ENCODE measurements around the gene SEC23A. TPM values are rescaled to one million over a fixed set of nuclear protein-coding genes. Genes with fewer than 3 reads are reported as not detected.

SEC23A gene
- total and polyA plus RNA-seq, 2 of the 13 experiments (the other 11 are each of a cell fraction or from before 2014, with no cell fraction given), result 403 to 887 TPM

DNA sequence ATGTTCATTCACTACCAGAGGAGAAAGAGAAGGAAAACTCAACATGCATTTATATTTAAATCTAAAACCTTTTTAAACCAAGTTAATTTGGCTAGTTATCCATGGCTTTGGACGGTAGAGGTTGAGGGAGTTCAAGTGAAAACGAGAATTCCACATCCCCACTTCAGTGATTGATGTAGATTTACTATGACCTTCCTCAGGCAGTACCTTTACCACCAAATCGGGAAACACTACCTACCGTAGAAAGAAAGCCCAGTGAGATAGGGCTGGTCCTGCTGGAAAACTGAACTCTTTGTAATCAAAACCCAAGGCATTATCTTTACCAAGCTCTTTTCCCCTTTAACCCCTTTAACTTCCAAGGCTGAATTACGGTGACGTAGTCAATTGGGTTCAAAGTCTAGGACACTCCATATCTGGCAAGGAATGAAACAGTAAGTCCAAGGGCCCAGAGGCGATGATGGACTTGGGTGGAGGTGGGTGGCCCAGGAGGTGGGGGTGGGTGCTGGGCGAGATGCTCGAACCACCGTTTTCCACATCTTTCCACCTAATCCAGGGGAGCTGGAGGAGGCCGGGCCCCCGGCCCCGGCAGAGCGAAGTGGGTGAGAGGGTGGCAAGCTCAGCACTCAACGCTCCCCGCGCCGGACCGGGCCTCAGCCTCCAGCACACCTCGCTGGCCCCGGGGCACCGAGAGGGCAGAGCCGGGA lies 618 bp downstream of the SEC23A start (continued):
- TF ChIP-seq, protein P1, sequence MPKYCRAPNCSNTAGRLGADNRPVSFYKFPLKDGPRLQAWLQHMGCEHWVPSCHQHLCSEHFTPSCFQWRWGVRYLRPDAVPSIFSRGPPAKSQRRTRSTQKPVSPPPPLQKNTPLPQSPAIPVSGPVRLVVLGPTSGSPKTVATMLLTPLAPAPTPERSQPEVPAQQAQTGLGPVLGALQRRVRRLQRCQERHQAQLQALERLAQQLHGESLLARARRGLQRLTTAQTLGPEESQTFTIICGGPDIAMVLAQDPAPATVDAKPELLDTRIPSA (CRISPR knock-in tag; IDR thresholded peaks at IDR 0.05; ENCODE audit: borderline replicate concordance), result peak; percentile 19
- TF ChIP-seq ZNF839 (CRISPR knock-in tag; IDR thresholded peaks at IDR 0.05; ENCODE audit: borderline replicate concordance) (no peak), ZNF816 (CRISPR knock-in tag; IDR thresholded peaks at IDR 0.05; ENCODE audit: borderline replicate concordance) (0 out of 2 replicates have a peak, but pooled peaks have one; percentile 21), HCFC1 (IDR thresholded peaks at IDR 0.05; ENCODE audit: low read depth, low read length) (peak; percentile 23; the same call in 1 of the 2 replicates), CHD4 (IDR thresholded peaks at IDR 0.05; ENCODE audit: borderline replicate concordance, low read length) (peak; percentile 93; the same call in 1 of the 2 replicates), U2AF1 (optimal IDR thresholded peaks at IDR 0.05; ENCODE audit: low read depth, low read length) (peak; percentile 33), ZBTB7A (CRISPR knock-in tag; IDR thresholded peaks at IDR 0.05) (no peak), ZNF75D (CRISPR knock-in tag; IDR thresholded peaks at IDR 0.05; ENCODE audit: borderline replicate concordance) (no peak), BRD4 (CRISPR knock-in tag; IDR thresholded peaks at IDR 0.05) (no peak), EP300 (IDR thresholded peaks at IDR 0.05; ENCODE audit: low read depth in 2 of 2, low read length in 2 of 2) (peak; percentile 26 to 78; a peak in 3 of 4 replicates), EP300 (CRISPR knock-in tag; IDR thresholded peaks at IDR 0.05; ENCODE audit: borderline replicate concordance) (peak; percentile 6; the same call in 1 of the 2 replicates), STAT5B (CRISPR knock-in tag; IDR thresholded peaks at IDR 0.05) (no peak), HOXD1 (CRISPR knock-in tag; IDR thresholded peaks at IDR 0.05) (no peak), ZFP36L1 (CRISPR knock-in tag; IDR thresholded peaks at IDR 0.05) (peak; percentile 50), GABPA (IDR thresholded peaks at IDR 0.05; ENCODE audit: low read depth, low read length) (no peak), GABPA (CRISPR knock-in tag; IDR thresholded peaks at IDR 0.05; ENCODE audit: low read depth) (0 out of 2 replicates have a peak, but pooled peaks have one; percentile 42), ZNF724P (CRISPR knock-in tag; IDR thresholded peaks at IDR 0.05; ENCODE audit: borderline replicate concordance) (no peak), ZBTB21 (CRISPR knock-in tag; IDR thresholded peaks at IDR 0.05) (peak; percentile 78; the same call in 1 of the 2 replicates), ATF1 (CRISPR knock-in tag; IDR thresholded peaks at IDR 0.05) (peak; percentile 91), TBL1XR1 (IDR thresholded peaks at IDR 0.05; ENCODE audit: borderline replicate concordance, low read length, partially characterized antibody) (peak; percentile 69), KAT2B (IDR thresholded peaks at IDR 0.05; ENCODE audit: borderline replicate concordance, low read depth, low read length) (no peak)
- TF ChIP-seq, protein P2, sequence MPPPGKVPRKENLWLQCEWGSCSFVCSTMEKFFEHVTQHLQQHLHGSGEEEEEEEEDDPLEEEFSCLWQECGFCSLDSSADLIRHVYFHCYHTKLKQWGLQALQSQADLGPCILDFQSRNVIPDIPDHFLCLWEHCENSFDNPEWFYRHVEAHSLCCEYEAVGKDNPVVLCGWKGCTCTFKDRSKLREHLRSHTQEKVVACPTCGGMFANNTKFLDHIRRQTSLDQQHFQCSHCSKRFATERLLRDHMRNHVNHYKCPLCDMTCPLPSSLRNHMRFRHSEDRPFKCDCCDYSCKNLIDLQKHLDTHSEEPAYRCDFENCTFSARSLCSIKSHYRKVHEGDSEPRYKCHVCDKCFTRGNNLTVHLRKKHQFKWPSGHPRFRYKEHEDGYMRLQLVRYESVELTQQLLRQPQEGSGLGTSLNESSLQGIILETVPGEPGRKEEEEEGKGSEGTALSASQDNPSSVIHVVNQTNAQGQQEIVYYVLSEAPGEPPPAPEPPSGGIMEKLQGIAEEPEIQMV (CRISPR knock-in tag; IDR thresholded peaks at IDR 0.05; ENCODE audit: low read depth), result no peak
- TF ChIP-seq, protein P3, sequence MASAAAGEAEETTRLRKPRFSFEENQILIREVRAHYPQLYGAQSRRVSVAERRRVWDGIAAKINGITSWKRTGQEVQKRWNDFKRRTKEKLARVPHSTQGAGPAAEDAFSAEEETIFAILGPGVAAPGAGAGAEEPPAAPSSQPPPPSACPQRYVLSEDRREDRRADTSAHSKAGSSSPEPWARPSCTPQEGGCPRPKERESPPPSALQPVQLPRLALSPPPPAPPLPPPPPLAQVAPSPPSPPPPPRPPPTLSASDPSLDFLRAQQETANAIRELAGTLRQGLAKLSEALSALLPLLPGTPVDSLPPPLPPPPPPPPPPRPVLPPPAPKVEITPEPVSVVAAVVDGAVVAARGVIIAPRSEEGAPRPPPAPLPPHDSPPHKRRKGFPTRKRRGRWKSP (CRISPR knock-in tag; IDR thresholded peaks at IDR 0.05), result no peak
- TF ChIP-seq, protein P4, sequence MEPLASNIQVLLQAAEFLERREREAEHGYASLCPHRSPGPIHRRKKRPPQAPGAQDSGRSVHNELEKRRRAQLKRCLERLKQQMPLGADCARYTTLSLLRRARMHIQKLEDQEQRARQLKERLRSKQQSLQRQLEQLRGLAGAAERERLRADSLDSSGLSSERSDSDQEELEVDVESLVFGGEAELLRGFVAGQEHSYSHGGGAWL (CRISPR knock-in tag; IDR thresholded peaks at IDR 0.05), result no peak
- TF ChIP-seq, protein P5, sequence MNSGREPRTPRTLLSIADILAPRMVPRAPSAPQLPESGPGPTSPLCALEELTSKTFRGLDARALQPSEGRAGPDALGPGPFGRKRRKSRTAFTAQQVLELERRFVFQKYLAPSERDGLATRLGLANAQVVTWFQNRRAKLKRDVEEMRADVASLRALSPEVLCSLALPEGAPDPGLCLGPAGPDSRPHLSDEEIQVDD (CRISPR knock-in tag; IDR thresholded peaks at IDR 0.05; ENCODE audit: borderline replicate concordance), result no peak
- TF ChIP-seq, protein P6, sequence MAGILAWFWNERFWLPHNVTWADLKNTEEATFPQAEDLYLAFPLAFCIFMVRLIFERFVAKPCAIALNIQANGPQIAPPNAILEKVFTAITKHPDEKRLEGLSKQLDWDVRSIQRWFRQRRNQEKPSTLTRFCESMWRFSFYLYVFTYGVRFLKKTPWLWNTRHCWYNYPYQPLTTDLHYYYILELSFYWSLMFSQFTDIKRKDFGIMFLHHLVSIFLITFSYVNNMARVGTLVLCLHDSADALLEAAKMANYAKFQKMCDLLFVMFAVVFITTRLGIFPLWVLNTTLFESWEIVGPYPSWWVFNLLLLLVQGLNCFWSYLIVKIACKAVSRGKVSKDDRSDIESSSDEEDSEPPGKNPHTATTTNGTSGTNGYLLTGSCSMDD (CRISPR knock-in tag; IDR thresholded peaks at IDR 0.05), result no peak
